HG02610 (cell line): ENCODE data around the gene TRPM8.
"Not testable (repeated sequence)": the region's sequence is repeated elsewhere in the genome, so short reads cannot be mapped to it uniquely, and the experiment has no call there.

Source experiments
- ATAC-seq: cut with Tn5 transposase; IDR thresholded peaks from one replicate; pipeline ENCODE4 v1.9.1; 2021; ENCODE audit warnings: mild to moderate bottlenecking, moderate library complexity; ENCODE audit not compliant: unreplicated experiment

The TRPM8 gene

GRCh38 chr2:233917116-233917515 lies at the start of gene TRPM8:
Gene TRPM8 (plus strand): TSS chr2:233917373. CDS start chr2:233926538, 9,165 bp downstream.
- ATAC-seq = no peak

- peak; percentile 66 for ATAC-seq
These were observed 49.1 kb upstream of the TRPM8 start, which contains the start of gene MSL3B for GRCh38 chr2:233867993-233868532. Gene MSL3B (minus strand): TSS chr2:233868386.

GRCh38 chr2:233871432-233871831 lies 45.7 kb upstream of the TRPM8 start:
- no peak for ATAC-seq

- ATAC-seq = not testable (repeated sequence)
These were observed 45.0 kb upstream of the TRPM8 start for GRCh38 chr2:233872125-233872524.

- ATAC-seq = no peak
These were observed 34.8 kb upstream of the TRPM8 start for GRCh38 chr2:233882353-233882752.

GRCh38 chr2:233892793-233893192 lies 24.4 kb upstream of the TRPM8 start:
- no peak for ATAC-seq

- not testable (repeated sequence) for ATAC-seq
These were observed 20.9 kb upstream of the TRPM8 start for GRCh38 chr2:233896253-233896652.

GRCh38 chr2:233901367-233901766 lies 15.8 kb upstream of the TRPM8 start:
- no peak for ATAC-seq

- ATAC-seq = no peak
These were observed 15.3 kb upstream of the TRPM8 start for GRCh38 chr2:233901884-233902283.

- ATAC-seq = no peak
These were observed 11.2 kb upstream of the TRPM8 start for GRCh38 chr2:233905945-233906344.

- ATAC-seq = no peak
These were observed 9.5 kb upstream of the TRPM8 start for GRCh38 chr2:233907627-233908026.

- no peak for ATAC-seq
These were observed 4.3 kb upstream of the TRPM8 start for GRCh38 chr2:233912691-233913423.

- ATAC-seq = no peak
These were observed 2.0 kb upstream of the TRPM8 start for GRCh38 chr2:233915128-233915527.

GRCh38 chr2:233919319-233919718 lies 2.1 kb downstream of the TRPM8 start:
- no peak for ATAC-seq

GRCh38 chr2:233919938-233920337 lies 2.8 kb downstream of the TRPM8 start:
- no peak for ATAC-seq

GRCh38 chr2:233922471-233922870 lies 5.3 kb downstream of the TRPM8 start:
- no peak for ATAC-seq

- no peak for ATAC-seq
These were observed 8.2 kb downstream of the TRPM8 start for GRCh38 chr2:233925402-233925801.

- no peak for ATAC-seq
These were observed 9.6 kb downstream of the TRPM8 start for GRCh38 chr2:233926806-233927205.

- ATAC-seq = no peak
These were observed 11.6 kb downstream of the TRPM8 start for GRCh38 chr2:233928594-233929351.

- no peak for ATAC-seq
These were observed 12.3 kb downstream of the TRPM8 start for GRCh38 chr2:233929352-233930022.

- no peak for ATAC-seq
These were observed 17.4 kb downstream of the TRPM8 start for GRCh38 chr2:233934524-233934923.
